HepG2 (cell line): ENCODE measurements around the gene MREG. TPM values are rescaled to one million over a fixed set of nuclear protein-coding genes. Genes with fewer than 3 reads are reported as not detected.
A peak's percentile ranks its signal among the peaks of the same experiment; 100 is the strongest.

Source experiments
- AKNA ChIP-seq: sonication (generic); formaldehyde crosslinking; IDR thresholded peaks from 2 replicates; pipeline ENCODE4 v1.4.0; 2020; ENCODE audit warnings: missing genetic modification reagents, borderline replicate concordance
- EED ChIP-seq: sonication (generic); formaldehyde crosslinking; IDR thresholded peaks from 2 replicates; pipeline ENCODE4 v1.5.0; 2020; ENCODE audit warnings: mild to moderate bottlenecking, missing genetic modification reagents
- HNRNPLL ChIP-seq: fragments of 200-400 bp; formaldehyde crosslinking; IDR thresholded peaks from 2 replicates; pipeline ENCODE4 v1.6.1; 2017; ENCODE audit warnings: mild to moderate bottlenecking, low read depth, low read length; ENCODE audit not compliant: poor library complexity, severe bottlenecking
- IRF2 ChIP-seq: IDR thresholded peaks from 2 replicates; pipeline ENCODE4 v1.6.1; 2018; ENCODE audit warnings: missing genetic modification reagents, missing compliant biosample characterization
- IRX3 ChIP-seq: sonication (generic); formaldehyde crosslinking; IDR thresholded peaks from 2 replicates; pipeline ENCODE4 v1.8.1; 2023; ENCODE audit warnings: mild to moderate bottlenecking, low read depth, missing genetic modification reagents, borderline replicate concordance
- JDP2 ChIP-seq: sonication (generic); formaldehyde crosslinking; IDR thresholded peaks from 2 replicates; pipeline ENCODE4 v1.8.1; 2022; ENCODE audit warnings: missing genetic modification reagents, borderline replicate concordance
- LBX2 ChIP-seq: sonication (generic); formaldehyde crosslinking; IDR thresholded peaks from 2 replicates; pipeline ENCODE4 v1.5.0; 2020; ENCODE audit warnings: missing genetic modification reagents, mild to moderate bottlenecking, borderline replicate concordance
- PRMT3 ChIP-seq: sonication (generic); formaldehyde crosslinking; IDR thresholded peaks from 2 replicates; pipeline ENCODE4 v1.8.1; 2022; ENCODE audit warnings: low read depth, mild to moderate bottlenecking, moderate library complexity, missing genetic modification reagents, borderline replicate concordance
- SOX13 ChIP-seq, 3 experiments: fragments of 450-650 bp in 1 of 3; sonication (generic) in 1 of 3; formaldehyde crosslinking in 1 of 3; IDR thresholded peaks in 2 of 3; conservative IDR thresholded peaks in 1 of 3; 2 replicates each; pipeline versions ENCODE4 v1.5.0 to v1.6.1; 2016 to 2020; ENCODE audit warnings: antibody characterized with exemption in 1 of 3, mild to moderate bottlenecking in 1 of 3, missing compliant biosample characterization in 1 of 3, missing genetic modification reagents in 1 of 3, moderate library complexity in 1 of 3
- SSRP1 ChIP-seq: IDR thresholded peaks from 2 replicates; pipeline ENCODE4 v1.6.1; 2016; ENCODE audit warnings: control low read depth
- THRA ChIP-seq: sonication (generic); formaldehyde crosslinking; IDR thresholded peaks from 2 replicates; pipeline ENCODE4 v1.4.0; 2020; ENCODE audit warnings: missing genetic modification reagents, borderline replicate concordance
- ZEB1 ChIP-seq: IDR thresholded peaks from 2 replicates; pipeline ENCODE4 v1.6.1; 2012; ENCODE audit warnings: mild to moderate bottlenecking, low read depth, inconsistent platforms; ENCODE audit not compliant: insufficient replicate concordance
- ZFYVE20 ChIP-seq: sonication (generic); formaldehyde crosslinking; IDR thresholded peaks from 2 replicates; pipeline ENCODE4 v1.8.0; 2023; ENCODE audit warnings: low read depth, mild to moderate bottlenecking, moderate library complexity, missing genetic modification reagents, borderline replicate concordance
- ZNF609 ChIP-seq: sonication (generic); formaldehyde crosslinking; IDR thresholded peaks from 2 replicates; pipeline ENCODE4 v1.4.0; 2020; ENCODE audit warnings: mild to moderate bottlenecking, missing genetic modification reagents, borderline replicate concordance
- ZNF674 ChIP-seq: sonication (generic); formaldehyde crosslinking; IDR thresholded peaks from 2 replicates; pipeline ENCODE4 v1.5.0; 2020; ENCODE audit warnings: low read depth, mild to moderate bottlenecking, missing genetic modification reagents
- polyA plus RNA-seq, 8 experiments: library from polyadenylated mRNA; depleted of rRNA in 3 of 8; stranded (reverse) in 7 of 8; unstranded in 1 of 8; fragments of >200 nt; fragmentation: Illumina TruSeq in 4 of 8; extraction: Trizol in 4 of 8; gene quantifications; 2 replicates each; pipeline versions ENCODE4 v1.2.1 to v1.2.3, GENCODE V29; 2011 to 2016; ENCODE audit warnings: low read depth in 4 of 8, missing spikeins in 1 of 8, mixed read lengths in 1 of 8; ENCODE audit not compliant: insufficient read depth in 1 of 8
- total RNA-seq, 5 experiments: library from RNA; depleted of rRNA; stranded (reverse); fragments of >200 nt; fragmentation: Illumina TruSeq; extraction: Trizol; gene quantifications; 2 replicates each; pipeline ENCODE4 v1.2.3, GENCODE V29; 2016; ENCODE audit warnings: low read depth in 1 of 5

MREG gene
- total and polyA plus RNA-seq, 2 of the 13 experiments (the other 11 are each of a cell fraction or from before 2014, with no cell fraction given): 7.5 to 23.3 TPM

- TF ChIP-seq ZNF609 (CRISPR knock-in tag): no peak; the same call in 1 of the 2 replicates
- no peak for TF ChIP-seq HNRNPLL
- no peak for TF ChIP-seq LBX2 (CRISPR knock-in tag)
- TF ChIP-seq ZFYVE20 (CRISPR knock-in tag): no peak
- no peak for TF ChIP-seq ZNF674 (CRISPR knock-in tag)
- no peak for TF ChIP-seq AKNA (CRISPR knock-in tag)
- no peak for TF ChIP-seq SSRP1 (CRISPR knock-in tag)
- peak; percentile 34; the same call in 1 of the 2 replicates for TF ChIP-seq THRA
- no peak for TF ChIP-seq JDP2 (CRISPR knock-in tag)
- no peak for TF ChIP-seq IRX3 (CRISPR knock-in tag)
- no peak for TF ChIP-seq SOX13 (IDR thresholded peaks at IDR 0.05)
- peak in 1 of 2 experiments; percentile 51; a peak in 2 of 4 replicates for TF ChIP-seq SOX13 (CRISPR knock-in tag; conservative IDR thresholded peaks at IDR 0.05 in 1 of 2, IDR thresholded peaks at IDR 0.05 in 1 of 2)
- peak; percentile 46; the same call in 1 of the 2 replicates for TF ChIP-seq IRF2 (CRISPR knock-in tag)
- no peak for TF ChIP-seq ZEB1
- TF ChIP-seq PRMT3 (CRISPR knock-in tag): no peak
- no peak for TF ChIP-seq EED (CRISPR knock-in tag)
Observed at GRCh38 chr2:215920244-215921100, 92.9 kb downstream of the MREG start (continued).
